IMR-90 (cell line): ENCODE data around the gene CCR5.

ENCODE experiments used
- CEBPB ChIP-seq: IDR thresholded peaks from 2 replicates; pipeline ENCODE4 v1.6.1; 2012; ENCODE audit warnings: low read depth, low read length, improper control_type of control experiment
- MXI1 ChIP-seq: IDR thresholded peaks from 2 replicates; pipeline ENCODE4 v1.6.1; 2012; ENCODE audit warnings: low read depth, mild to moderate bottlenecking, low read length, moderate library complexity, borderline replicate concordance
- RFX5 ChIP-seq: IDR thresholded peaks from 2 replicates; pipeline ENCODE4 v1.8.0; 2012; ENCODE audit warnings: low read depth, mild to moderate bottlenecking, low read length, moderate library complexity
- TF ChIP-seq, protein P1 (sequence below): conservative IDR thresholded peaks from 2 replicates; pipeline ENCODE4 v1.5.1; 2012; ENCODE audit warnings: mild to moderate bottlenecking, low read depth, low read length, improper control_type of control experiment

DNA sequence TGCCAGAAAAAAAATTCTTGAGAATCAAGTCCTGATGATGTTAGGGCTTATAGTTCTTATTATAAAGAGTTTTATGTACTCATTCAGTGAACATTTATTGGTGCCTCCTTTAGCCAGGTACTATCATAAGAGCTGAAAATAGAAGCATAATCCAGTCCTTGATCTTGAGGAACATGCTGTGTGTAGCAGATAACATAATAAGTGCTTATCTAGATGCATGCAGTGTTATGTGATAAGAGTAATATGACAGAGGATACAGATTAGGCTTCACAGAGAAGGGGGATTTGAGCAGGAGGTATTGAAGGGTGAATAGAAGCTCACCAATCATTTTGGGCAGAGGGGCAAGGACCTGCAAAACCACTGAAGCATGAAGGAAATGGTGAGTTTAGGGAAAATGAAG, 15.8 kb upstream of the CCR5 start:
- TF ChIP-seq, protein P1, sequence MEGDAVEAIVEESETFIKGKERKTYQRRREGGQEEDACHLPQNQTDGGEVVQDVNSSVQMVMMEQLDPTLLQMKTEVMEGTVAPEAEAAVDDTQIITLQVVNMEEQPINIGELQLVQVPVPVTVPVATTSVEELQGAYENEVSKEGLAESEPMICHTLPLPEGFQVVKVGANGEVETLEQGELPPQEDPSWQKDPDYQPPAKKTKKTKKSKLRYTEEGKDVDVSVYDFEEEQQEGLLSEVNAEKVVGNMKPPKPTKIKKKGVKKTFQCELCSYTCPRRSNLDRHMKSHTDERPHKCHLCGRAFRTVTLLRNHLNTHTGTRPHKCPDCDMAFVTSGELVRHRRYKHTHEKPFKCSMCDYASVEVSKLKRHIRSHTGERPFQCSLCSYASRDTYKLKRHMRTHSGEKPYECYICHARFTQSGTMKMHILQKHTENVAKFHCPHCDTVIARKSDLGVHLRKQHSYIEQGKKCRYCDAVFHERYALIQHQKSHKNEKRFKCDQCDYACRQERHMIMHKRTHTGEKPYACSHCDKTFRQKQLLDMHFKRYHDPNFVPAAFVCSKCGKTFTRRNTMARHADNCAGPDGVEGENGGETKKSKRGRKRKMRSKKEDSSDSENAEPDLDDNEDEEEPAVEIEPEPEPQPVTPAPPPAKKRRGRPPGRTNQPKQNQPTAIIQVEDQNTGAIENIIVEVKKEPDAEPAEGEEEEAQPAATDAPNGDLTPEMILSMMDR, result no peak
- TF ChIP-seq CEBPB (no peak), RFX5 (no peak), MXI1 (no peak)
